A673 (cell line): ENCODE data around the gene ANKZF1.

Experiments used
- EZH2 ChIP-seq: fragments of 200-600 bp; sonication (generic); IDR thresholded peaks from 2 replicates; pipeline ENCODE4 v1.6.1; 2017; ENCODE audit warnings: borderline replicate concordance, low read depth, mild to moderate bottlenecking, mixed read lengths, antibody characterized with exemption, low read length; ENCODE audit not compliant: poor library complexity, severe bottlenecking
- TF ChIP-seq, protein P1 (sequence below): fragments of 300-800, 200-600 bp; sonication (generic); conservative IDR thresholded peaks from 2 replicates; pipeline ENCODE4 v1.5.1; 2017; ENCODE audit warnings: low read depth, mild to moderate bottlenecking, antibody characterized with exemption, low read length, moderate library complexity, mixed read lengths

DNA sequence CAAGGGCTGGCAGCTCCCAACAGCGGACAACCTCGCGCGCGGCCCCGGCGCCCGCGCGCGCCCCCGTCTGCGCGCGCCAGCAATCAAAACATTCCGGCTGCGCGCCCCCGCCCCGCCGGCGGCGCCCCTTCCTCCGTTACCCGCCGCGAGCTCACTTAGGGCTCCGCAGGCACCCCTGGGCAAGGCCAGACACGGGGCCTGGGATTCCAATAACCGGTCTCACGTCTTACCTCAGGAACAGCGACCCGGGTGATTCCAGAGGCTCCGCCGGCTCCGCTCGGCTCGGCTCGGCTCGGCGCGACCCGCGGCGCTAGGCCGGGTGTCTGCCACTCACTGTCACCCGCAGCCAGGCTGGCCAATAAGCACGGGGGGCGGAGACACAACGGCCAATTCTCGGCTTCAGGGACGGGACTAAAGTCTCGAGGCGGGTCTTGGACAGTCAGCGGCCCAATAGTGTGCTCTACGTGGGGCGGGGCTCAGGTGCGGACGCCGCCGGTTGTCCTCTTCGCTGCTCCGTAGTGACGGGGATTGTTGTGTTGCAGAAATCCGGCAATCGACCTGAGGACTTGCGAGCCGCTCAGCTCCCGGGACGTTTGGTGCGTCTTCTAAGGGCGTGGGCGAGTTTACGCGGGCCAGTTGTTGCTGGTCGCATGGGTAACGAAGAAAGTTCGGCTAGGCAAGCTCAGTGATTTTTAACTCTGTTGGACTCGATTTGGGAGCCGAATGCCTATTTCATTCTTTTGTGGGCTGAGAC, at the start of gene ANKZF1, which contains the start of gene ATG9A:
- TF ChIP-seq, protein P1, sequence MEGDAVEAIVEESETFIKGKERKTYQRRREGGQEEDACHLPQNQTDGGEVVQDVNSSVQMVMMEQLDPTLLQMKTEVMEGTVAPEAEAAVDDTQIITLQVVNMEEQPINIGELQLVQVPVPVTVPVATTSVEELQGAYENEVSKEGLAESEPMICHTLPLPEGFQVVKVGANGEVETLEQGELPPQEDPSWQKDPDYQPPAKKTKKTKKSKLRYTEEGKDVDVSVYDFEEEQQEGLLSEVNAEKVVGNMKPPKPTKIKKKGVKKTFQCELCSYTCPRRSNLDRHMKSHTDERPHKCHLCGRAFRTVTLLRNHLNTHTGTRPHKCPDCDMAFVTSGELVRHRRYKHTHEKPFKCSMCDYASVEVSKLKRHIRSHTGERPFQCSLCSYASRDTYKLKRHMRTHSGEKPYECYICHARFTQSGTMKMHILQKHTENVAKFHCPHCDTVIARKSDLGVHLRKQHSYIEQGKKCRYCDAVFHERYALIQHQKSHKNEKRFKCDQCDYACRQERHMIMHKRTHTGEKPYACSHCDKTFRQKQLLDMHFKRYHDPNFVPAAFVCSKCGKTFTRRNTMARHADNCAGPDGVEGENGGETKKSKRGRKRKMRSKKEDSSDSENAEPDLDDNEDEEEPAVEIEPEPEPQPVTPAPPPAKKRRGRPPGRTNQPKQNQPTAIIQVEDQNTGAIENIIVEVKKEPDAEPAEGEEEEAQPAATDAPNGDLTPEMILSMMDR = no peak
- no peak for TF ChIP-seq EZH2
